T-helper 9 cell (primary cell): ENCODE results near the gene INTU.
"Not testable (repeated sequence)": the region's sequence is repeated elsewhere in the genome, so short reads cannot be mapped to it uniquely, and the experiment has no call there.

Experiments used
- DNase-seq: peaks from one replicate; pipeline ENCODE4 v3.0.0-alpha.2; 2020

The INTU gene

GRCh38 chr4:127648061-127648460 is 15.3 kb downstream of the INTU start:
- no peak for DNase-seq

- not testable (repeated sequence) for DNase-seq
Measured at GRCh38 chr4:127655590-127655989, 22.8 kb downstream of the INTU start.

GRCh38 chr4:127656047-127656680 is 23.4 kb downstream of the INTU start:
- no peak for DNase-seq

GRCh38 chr4:127660284-127660885 is 27.6 kb downstream of the INTU start:
- no peak for DNase-seq

GRCh38 chr4:127667116-127667515 is 34.4 kb downstream of the INTU start:
- DNase-seq = no peak

- DNase-seq = no peak
Measured at GRCh38 chr4:127667772-127668171, 35.0 kb downstream of the INTU start.

GRCh38 chr4:127668770-127669169 is 36.0 kb downstream of the INTU start:
- no peak for DNase-seq

- no peak for DNase-seq
Measured at GRCh38 chr4:127669691-127670090, 36.9 kb downstream of the INTU start.

GRCh38 chr4:127672111-127672510 is 39.4 kb downstream of the INTU start:
- DNase-seq = no peak

- DNase-seq = no peak
Measured at GRCh38 chr4:127685292-127685691, 52.5 kb downstream of the INTU start.

GRCh38 chr4:127686658-127687057 is 53.9 kb downstream of the INTU start:
- no peak for DNase-seq

GRCh38 chr4:127687580-127687979 is 54.8 kb downstream of the INTU start:
- DNase-seq = no peak

- no peak for DNase-seq
Measured at GRCh38 chr4:127698789-127699200, 66.0 kb downstream of the INTU start.

GRCh38 chr4:127708985-127709384 is 76.2 kb downstream of the INTU start:
- no peak for DNase-seq

GRCh38 chr4:127709456-127709855 is 76.7 kb downstream of the INTU start:
- DNase-seq = no peak

GRCh38 chr4:127730142-127730913 is 97.6 kb downstream of the INTU start, which contains the start of gene SLC25A31:
Gene SLC25A31, plus strand, starts transcription at chr4:127730400. Its CDS starts 146 bp downstream, at chr4:127730546.
- no peak for DNase-seq

GRCh38 chr4:127731406-127731805 is 98.6 kb downstream of the INTU start:
- DNase-seq = no peak

GRCh38 chr4:127732623-127733328 is 100.0 kb downstream of the INTU start:
- DNase-seq = no peak

- DNase-seq = no peak
Measured at GRCh38 chr4:127734976-127735375, 102.2 kb downstream of the INTU start.

GRCh38 chr4:127737295-127737694 is 104.5 kb downstream of the INTU start:
- no peak for DNase-seq

- no peak for DNase-seq
Measured at GRCh38 chr4:127741247-127741646, 108.5 kb downstream of the INTU start.

- no peak for DNase-seq
Measured at GRCh38 chr4:127747883-127748282, 115.1 kb downstream of the INTU start.

- no peak for DNase-seq
Measured at GRCh38 chr4:127748957-127749356, 116.2 kb downstream of the INTU start.
